Activated CD4-positive, alpha-beta T cell treated with anti-CD3 and anti-CD28 coated beads, Interleukin-2, Interleukin-6, amounts not matched to agents 100 ng/mL and 50 ng/mL, durations not matched to agents 16 hours and 8 hours (primary cell): ENCODE data around the gene VSNL1.

ENCODE experiments used
- DNase-seq: peaks from one replicate; pipeline ENCODE4 v3.0.0-alpha.2; 2020

VSNL1 gene

DNA sequence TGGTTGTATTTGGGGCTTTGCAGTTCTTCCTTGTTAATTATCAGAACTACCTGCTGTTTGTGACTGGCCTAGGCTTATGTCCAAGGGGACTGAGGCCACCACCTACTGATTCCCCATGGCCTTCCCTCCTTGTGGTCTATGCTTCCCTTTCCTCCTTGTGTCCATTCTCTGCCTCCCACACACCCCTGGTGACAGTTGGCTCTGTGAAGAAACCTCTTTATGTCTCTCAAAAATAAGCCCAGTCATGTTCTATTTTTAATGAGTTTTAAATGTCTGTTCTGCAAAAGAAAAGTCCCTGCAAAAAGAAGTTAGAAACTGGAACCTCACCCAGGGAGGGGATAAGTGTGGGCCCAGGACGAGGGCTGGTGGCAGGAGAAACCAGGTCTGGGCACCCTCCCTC, 108.1 kb downstream of the VSNL1 start:
- no peak for DNase-seq

DNA sequence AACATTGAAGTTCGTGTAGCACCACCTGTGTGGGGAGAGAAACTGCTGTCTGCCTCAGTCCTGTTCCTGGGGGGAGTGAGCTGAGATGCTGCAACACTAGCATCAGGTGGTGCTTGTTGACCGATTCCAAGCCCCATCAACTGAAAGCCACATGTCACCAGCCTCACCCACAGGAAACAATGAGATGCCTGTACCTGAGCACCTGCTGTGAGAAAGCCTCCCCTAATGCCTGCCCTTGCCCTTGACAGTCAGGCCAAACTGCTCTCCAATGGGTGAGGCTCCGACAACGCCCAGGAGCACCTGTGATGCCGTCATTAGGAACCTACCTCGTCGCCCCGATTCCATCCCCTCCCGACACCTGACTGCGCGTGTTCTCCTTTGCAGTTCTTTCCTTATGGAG, 108.5 kb downstream of the VSNL1 start:
- DNase-seq, result no peak

DNA sequence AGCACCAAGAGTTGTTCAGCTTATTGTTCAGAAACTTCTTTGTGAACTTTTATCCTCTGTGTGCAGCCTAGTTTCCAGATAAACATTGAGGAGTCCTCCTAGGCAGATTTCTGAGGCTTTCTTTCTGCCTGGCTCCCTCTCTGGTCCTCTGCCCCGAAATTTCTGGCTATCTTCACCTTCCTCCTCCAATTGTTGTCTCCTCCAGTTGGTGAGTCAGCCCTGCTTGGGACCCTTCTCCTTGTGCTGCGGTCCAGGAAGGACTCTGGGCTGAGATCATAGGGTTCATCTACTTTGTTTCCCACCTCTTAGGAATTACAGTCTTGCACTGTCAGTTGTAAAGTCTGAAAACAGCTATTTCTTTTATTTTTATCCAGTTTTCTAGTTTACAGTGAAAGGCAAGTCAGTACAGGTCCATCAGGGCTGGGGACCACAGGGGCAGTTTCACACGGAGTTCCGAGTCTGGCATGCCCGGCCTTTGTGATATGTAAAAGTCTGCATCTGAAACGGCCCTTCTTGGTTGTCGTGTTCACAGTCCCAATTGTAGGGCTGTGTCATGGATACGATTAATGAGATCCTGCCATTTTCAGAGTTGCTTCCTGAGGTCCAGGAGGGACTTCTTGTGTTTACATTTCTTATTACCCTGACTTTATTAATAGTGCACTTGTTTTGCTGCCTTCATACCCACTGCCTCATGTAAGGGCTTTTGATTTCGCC, 112.3 kb downstream of the VSNL1 start:
- DNase-seq, result no peak

DNA sequence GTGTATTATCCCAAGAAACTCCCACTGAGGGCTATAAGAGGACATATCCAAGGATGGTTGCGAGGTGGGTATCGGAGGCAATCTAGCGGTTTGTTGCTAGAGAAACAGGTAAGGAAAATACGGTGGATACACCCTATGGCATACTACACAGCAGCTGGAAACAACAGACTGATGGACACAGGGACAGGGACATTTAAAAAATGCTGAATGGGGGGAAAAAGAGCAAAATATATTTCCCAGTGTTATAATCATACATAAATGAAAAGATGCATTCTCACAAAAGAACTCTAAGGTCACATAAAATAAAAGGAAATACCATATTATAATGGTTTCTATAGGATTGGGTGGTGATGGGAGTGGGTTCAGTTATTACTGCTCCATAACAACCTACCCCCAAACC, 117.3 kb downstream of the VSNL1 start:
- DNase-seq, result no peak

DNA sequence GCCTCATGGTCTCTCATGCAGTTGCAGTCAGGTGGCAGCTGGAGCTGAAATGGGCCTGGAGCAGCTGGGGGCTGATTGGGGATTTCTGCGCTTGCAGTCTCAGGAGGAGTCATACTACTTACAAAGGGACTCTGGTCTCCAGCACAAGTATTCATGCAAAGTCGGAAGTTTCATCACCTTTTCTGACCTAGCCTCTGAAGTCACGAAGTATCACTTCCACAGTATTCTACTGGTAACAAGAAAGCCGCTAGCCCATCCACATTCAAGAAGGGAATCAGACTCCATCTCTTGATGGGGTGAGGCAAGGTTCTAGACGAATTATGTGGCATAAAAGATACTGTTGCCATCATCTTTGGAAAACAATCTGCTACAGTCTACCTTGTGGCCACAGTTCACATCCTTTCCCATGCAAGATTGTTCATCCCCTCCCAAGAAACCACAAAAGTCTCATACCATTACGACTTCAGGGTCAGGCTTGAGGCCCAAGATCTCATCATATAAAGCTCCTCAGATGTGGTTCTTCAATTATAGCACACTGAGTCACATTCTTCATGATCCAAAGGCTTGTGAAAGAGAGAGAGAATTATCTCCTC, 117.9 kb downstream of the VSNL1 start:
- DNase-seq, result peak; percentile 64

DNA sequence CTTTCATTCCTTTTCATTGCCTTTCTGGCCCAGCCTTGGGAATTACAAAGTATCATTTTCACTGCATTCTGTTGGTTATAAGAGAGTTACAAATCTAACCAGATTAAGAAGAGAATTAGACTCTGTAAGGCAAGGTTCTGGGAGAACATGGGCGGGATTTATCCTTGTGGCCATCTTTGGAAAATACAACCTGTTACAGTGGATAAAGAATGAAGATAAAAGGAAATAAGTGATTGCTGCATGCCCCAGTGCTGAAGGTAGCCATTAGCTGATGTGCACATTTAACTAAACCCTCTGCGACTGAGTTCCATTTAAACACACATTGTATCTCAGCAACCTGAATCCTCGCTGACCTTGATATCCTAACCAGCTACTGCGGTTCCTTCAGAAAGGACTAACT, 119.7 kb downstream of the VSNL1 start:
- DNase-seq, result no peak

DNA sequence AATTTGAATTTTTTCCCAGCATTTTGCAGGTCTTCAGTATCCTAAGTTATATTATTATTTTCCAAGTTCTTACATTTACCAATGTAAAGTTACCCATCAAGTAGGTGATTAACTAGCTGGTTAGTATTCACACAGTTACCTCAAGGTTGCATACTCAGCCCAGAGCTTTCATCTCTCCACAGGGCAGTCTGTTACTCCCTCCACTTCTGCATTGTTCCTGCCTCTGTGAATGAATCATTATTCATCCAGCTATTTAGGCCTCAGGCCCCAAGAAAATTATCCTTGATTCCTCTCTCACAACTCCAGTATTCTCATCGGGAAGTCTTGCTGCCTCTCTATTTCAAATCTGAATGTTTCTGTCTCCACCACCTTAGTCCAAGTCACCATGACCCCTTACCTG, 121.0 kb downstream of the VSNL1 start:
- no peak for DNase-seq

DNA sequence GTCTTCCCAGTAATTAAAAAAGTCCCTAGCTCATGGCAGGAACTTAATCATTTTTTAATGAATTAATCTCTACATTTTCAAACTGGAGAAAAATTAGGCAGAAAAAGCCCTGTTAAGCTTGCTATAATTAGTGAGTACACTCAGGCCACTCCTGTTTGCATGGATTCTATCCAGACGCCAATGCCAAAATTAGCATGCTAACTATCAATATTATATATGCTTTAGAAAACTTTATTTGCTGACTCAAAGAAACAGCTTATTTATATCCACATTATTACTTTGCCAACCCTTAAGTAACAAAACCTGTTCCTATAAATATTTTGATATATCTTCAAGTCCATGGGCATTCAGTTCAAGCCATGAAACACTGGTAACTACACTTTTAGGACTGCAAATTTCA, 122.2 kb downstream of the VSNL1 start:
- no peak for DNase-seq

DNA sequence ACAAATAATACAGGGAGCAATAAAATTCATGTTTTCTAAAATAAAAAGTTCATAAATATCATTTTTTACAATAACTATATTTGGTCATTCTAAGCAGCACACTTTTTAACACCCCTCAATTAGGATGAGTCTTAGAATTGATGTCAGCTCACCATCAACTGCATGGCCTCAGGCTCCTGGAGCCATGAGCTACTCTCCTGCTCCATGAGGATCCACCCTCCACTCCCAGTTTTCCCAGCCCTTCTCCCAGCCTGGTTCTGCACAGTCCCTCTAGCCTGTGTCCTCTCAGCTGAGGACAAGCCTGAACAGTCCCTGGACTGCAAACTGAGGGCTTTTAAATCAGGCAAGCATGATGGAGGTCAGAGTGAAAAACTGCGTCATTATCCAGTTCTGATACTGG, 124.0 kb downstream of the VSNL1 start:
- DNase-seq, result no peak

DNA sequence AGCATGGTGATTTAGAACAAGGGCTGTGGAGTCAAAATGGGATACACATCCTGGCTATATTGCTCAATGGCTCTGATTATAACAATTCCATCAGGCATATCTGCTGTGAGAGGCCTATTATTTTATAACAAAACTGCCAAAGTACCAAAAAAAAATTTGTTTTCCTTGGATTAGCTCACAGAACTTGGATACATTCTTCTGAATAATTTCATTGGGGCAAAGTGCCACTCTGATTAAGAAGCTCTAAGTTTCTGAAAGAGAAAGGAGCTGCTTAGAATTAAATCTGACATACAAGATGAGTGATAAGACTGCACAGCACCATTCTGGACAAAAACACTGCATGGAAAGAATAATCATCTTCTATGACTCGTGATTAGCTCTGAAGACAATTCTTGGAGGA, 127.4 kb downstream of the VSNL1 start:
- no peak for DNase-seq

DNA sequence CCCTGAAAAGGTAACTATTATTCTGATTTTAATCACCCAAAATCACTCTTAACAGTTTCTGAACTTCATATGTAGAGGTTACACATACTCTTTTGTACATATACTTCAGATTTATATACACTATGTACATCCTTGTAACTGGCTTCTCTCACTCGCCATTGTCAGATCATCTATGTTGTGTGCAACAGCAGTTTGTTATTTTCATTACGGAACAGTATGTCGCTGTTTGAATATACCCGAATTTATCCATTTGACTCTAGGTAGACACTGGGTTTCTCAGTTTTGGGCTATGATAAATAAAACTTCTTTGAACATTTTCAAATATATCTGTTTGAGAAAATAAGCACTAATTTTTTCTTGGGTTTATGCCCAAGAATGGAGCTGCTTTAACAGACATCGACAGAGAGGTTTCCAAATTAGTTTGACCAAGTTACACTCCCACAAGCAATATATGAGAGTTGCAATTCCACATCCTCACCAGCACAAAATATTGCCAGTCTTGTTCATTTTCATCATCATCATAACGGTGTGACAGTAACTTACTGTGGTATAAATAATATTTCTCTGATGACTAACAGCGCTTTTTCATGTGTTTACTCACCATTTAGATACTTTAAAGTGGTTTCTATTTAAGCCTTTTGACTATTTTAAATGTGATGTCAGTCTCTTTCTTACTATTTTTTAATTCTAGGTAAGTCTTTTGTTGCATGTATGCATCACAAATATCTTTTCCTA, 132.3 kb downstream of the VSNL1 start:
- peak; percentile 58 for DNase-seq

DNA sequence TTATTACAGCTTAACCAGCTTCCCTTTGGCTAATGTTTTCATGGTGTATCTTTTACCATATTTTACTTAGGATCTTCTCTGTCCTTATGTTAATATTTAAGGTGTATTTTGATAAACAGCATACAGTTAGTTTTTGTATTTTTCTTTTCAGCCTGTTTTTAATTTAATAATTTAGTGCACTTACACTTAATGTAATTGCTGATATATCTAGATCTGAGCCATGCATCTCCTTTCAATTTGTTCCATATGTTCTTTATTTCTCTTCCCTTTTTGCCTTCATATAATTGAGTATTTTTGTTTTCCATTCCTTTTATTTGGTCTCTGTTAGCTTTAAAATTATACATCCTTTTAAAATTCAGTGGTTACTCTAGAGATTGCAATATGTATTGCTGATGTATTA, 134.3 kb downstream of the VSNL1 start:
- no peak for DNase-seq

DNA sequence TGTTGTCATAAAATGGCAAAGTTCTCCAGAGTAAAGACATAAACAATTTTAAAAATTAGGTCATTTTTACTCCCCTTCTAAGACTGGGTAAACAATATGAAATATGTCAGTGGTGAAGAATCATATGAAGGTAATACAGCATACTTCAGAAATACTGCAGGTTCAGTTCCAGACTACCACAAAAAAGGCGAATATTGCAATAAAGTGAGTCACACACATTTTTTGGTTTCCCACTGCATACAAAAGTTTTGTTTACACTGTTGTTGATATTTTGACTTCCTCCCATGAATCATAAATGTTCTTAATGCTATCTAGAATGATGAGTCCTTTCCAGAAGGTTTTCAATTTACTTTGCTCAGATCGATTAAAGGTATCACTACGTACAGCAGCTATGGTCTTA, 139.6 kb downstream of the VSNL1 start:
- DNase-seq, result no peak

DNA sequence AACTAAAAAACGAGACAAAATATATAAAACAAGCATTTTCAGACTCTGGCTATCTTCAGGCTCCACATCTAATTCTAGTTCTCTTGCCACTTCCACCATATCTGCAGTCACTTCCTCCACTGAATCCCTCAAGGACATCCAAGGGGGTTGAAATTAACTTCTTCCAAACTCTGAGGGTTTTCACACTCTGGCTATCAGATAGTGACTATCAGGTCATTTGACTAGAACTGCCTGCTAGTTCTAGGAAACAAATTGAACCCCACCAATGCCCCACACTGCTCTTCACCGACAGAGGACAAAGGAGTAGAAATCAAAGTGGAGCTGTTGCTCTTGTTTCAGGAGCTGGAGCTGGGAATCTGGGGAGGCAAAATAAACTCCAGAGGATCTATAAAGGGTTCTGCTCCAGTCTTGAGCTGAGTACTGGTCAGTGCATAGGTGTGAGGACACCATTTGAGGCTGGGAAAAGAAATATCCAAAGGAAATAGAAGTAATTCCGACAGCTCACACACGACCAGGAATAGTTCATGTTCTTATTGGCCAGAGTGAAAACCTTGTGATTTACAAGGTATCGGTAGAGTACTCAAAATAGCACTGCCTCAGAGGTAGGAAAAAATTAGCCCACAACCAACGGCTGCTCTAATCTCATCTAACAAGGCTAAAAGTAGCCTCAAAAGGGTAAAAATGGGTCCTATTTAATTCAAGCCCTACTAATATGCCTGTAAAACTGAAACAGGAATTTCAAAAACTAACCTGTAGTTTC, 141.8 kb downstream of the VSNL1 start:
- DNase-seq, result no peak

DNA sequence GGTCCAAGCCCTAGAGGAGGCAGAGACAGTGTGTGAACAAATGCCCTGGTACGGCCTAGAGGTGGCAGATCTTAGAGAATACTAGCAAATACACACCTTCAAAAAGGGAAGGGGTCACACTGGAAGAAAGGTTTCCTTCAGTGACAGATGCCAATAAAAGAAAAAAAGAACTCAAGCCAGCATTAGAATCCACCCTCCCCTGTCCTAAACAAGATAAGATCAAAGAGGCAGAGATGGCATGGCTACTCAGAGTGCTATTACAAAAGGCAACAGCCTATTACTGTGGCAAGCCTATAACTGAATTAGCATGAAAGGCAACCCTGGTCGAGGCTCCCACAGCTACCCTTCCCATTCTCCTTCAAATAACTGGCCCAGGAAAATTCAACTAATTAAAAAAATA, 143.5 kb downstream of the VSNL1 start:
- no peak for DNase-seq

DNA sequence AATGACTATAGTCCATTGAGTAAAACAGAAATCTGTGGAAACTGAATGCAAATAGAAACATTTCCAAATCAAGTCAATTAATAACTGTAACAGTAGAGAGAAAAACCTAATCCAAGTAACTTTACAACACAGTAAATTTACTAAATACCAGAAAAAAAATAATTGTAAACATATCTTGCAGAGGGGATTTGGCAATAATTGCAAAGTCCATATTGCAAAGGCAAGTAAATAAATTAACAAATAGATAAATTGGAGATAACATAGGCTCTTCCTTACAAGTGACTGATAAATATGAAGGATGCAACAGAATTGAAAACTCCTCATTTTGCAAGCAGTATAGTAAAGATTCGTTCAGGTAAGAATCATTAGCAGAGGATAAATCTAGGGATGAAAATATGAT, 148.1 kb downstream of the VSNL1 start:
- DNase-seq, result no peak

DNA sequence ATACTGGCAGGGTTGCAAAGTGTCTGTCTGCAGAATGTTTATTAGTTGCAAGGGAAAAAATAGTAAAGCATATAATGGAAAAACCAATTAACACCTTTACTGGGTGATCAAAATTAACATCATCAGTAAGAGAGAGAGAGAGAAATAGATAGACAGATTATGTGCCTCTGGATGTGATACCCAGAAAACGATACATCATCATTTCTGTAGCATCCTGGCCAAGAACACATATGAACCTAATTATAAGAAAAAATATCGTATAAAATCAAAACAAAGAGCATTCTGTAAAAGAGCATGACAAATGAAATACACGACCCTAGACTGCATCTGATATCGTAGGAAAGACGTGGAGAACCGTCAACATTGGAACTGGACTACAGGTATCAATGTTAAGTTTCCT, 148.5 kb downstream of the VSNL1 start:
- no peak for DNase-seq

DNA sequence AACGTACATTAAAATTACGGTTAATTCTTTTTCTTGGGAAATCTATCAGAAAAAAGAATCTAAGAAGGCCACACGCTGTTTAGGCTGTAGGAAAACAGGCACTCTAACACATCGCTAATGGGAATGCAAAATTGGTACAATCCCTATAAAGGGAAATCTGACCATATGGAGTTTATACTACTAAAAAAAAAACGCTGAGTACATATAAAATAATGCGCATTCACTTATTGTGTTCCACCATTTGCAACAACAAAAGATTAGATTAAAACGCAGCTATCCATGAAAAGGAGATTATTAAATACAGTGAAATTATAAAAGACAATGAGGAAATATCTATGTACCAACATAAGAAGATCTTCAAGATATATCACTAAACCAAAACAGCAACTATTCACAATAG, 150.3 kb downstream of the VSNL1 start:
- DNase-seq, result no peak
